Mesothelial cell of epicardium (in vitro differentiated cells): Measurements from ENCODE around the gene PRCC. TPM values are rescaled to one million over a fixed set of nuclear protein-coding genes. Genes with fewer than 3 reads are reported as not detected.
A peak's percentile ranks its signal among the peaks of the same experiment; 100 is the strongest.

Experiments used
- DNase-seq, 2 experiments: peaks; one replicate each; pipeline ENCODE4 v3.0.0; 2021; ENCODE audit warnings: low spot score in 2 of 2; ENCODE audit not compliant: unreplicated experiment in 2 of 2
- H3K27ac Mint-ChIP-seq: 2 replicates; pipeline ENCODE4 v1.8.0; 2021; ENCODE audit warnings: mixed read lengths
- H3K27me3 Mint-ChIP-seq: 2 replicates; pipeline ENCODE4 v1.8.0; 2021; ENCODE audit warnings: low read depth, mixed read lengths
- H3K36me3 Mint-ChIP-seq: 2 replicates; pipeline ENCODE4 v1.8.0; 2021; ENCODE audit warnings: mixed read lengths
- H3K4me1 Mint-ChIP-seq: 2 replicates; pipeline ENCODE4 v1.8.0; 2021; ENCODE audit warnings: mixed read lengths
- H3K4me3 Mint-ChIP-seq: 2 replicates; pipeline ENCODE4 v1.8.0; 2021; ENCODE audit warnings: mild to moderate bottlenecking, moderate library complexity, mixed read lengths
- H3K9me3 Mint-ChIP-seq: 2 replicates; pipeline ENCODE4 v1.8.0; 2021; ENCODE audit warnings: mixed read lengths
- total RNA-seq: library from RNA; stranded (reverse); gene quantifications from 3 replicates; pipeline ENCODE4 v1.2.1, GENCODE V29; 2021
- TF ChIP-seq, protein P1 (sequence below): fragments of 200-600 bp; sonication (generic); IDR thresholded peaks from one replicate; pipeline ENCODE4 v1.5.0; 2021; ENCODE audit warnings: antibody characterized with exemption; ENCODE audit not compliant: unreplicated experiment

PRCC gene
- total RNA-seq, 1 donor from 2014 or later: 93.7 TPM

DNA sequence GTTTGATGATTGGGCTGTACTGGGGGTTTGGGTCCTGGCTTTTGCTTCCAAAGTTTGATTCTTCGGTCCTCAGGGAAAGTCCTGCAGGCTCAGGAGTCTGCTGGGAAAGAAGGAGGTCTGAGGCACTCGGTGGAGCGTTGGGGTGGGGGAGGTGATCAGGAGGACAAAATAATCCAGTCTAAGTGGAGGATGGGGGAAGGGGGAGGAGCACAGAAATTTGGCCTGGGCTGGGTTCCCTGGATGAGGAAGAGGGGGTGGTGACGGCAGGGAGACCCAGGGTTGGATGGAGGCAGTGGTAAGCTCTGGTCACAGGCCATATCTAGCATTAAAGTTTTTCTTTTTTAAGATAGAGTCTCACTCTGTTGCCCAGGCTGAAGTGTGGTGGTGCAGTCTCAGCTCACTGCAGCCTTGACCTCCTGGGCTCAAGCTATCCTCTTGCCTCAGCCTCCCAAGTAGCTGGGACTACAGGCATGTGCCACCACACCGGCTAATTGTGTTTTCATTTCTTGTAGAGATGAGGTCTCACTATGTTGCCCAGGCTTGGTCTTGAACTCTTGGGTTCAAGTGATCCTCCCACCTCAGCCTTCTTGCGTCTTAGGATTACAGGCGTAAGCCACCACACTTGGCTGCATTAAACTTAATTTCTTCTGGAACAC, 42.5 kb downstream of the PRCC start:
- H3K36me3 Mint-ChIP-seq: no peaks in the 10 kb centered on the region

DNA sequence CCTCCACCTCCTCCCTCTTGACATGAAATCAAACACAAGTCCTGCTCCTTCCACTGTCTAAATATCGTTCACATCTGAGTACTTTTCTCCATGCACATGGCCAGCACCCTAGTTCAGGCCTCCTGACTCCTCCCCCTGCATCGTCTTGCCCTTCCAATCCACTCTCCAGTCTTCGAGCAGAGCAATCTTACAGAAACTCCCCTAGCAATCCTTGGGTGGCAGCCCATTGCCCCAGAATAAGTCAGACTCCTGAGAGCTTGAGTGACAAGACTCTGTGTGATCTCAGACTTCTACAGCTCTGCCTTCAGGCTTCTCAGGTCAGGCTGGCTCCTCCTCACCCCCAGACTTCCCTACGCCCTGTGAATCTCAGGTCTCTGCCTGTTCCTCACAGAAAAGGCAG, 43.8 kb downstream of the PRCC start:
- Mint-ChIP-seq H3K9me3 (no peaks in the 10 kb centered on the region), H3K4me1 (peaks cover 38% of the 10 kb centered on the region), H3K27ac (no peak overlapping the region), H3K4me3 (no peak overlapping the region), H3K27me3 (peaks cover 41% of the 10 kb centered on the region), H3K36me3 (no peaks in the 10 kb centered on the region)
- TF ChIP-seq, protein P1, sequence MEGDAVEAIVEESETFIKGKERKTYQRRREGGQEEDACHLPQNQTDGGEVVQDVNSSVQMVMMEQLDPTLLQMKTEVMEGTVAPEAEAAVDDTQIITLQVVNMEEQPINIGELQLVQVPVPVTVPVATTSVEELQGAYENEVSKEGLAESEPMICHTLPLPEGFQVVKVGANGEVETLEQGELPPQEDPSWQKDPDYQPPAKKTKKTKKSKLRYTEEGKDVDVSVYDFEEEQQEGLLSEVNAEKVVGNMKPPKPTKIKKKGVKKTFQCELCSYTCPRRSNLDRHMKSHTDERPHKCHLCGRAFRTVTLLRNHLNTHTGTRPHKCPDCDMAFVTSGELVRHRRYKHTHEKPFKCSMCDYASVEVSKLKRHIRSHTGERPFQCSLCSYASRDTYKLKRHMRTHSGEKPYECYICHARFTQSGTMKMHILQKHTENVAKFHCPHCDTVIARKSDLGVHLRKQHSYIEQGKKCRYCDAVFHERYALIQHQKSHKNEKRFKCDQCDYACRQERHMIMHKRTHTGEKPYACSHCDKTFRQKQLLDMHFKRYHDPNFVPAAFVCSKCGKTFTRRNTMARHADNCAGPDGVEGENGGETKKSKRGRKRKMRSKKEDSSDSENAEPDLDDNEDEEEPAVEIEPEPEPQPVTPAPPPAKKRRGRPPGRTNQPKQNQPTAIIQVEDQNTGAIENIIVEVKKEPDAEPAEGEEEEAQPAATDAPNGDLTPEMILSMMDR: no peak
- no peak for DNase-seq

More for the DNA sequence above, 42.5 kb downstream of the PRCC start:
- no peak overlapping the region for H3K4me3 Mint-ChIP-seq
- no peak for DNase-seq
- no peak overlapping the region for H3K27ac Mint-ChIP-seq
- H3K4me1 Mint-ChIP-seq: peaks cover 41% of the 10 kb centered on the region
- no peaks in the 10 kb centered on the region for H3K9me3 Mint-ChIP-seq
- TF ChIP-seq, protein P1: no peak
- peaks cover 34% of the 10 kb centered on the region for H3K27me3 Mint-ChIP-seq

DNA sequence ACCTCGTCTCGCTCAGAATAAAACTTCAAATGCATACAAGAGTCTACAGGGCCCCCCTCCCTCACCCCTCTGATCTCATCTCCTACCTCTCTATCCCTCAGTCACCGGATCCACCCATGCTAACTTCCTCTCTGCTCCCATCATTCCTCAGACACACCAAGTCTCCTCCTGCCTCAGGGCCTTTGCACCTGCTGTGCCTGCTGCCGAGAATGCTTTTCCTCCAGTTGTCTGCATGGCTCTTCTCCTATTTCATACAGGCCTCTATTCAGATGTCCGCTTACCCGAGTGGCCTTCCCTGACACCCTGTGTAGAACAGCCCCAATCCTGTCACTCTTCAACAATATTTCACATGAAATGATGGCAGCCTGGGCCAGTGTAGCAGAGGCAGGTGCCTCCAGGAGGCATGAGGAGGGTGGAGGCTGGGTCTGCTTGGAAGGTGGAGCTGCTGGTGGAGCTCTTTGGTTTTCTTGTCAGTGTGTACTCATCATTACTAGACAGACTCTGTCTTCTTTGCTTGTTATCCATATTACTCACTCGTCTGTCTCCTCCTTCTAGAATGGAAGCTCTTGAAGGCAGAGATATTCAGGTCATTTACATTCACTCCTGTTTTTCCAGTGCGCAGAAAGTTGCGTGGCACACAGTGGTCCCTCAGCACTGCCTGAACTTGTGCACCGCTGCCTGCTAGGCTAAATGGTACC, 45.1 kb downstream of the PRCC start:
- Mint-ChIP-seq H3K36me3 (no peaks in the 10 kb centered on the region), H3K9me3 (no peaks in the 10 kb centered on the region), H3K27ac (no peak overlapping the region), H3K27me3 (peaks cover 45% of the 10 kb centered on the region), H3K4me1 (peaks cover 34% of the 10 kb centered on the region), H3K4me3 (no peak overlapping the region)
- TF ChIP-seq, protein P1: no peak
- DNase-seq: no peak

- Mint-ChIP-seq H3K36me3 (no peaks in the 10 kb centered on the region), H3K27ac (no peak overlapping the region), H3K9me3 (no peaks in the 10 kb centered on the region), H3K4me3 (peak overlapping the region; percentile 64), H3K4me1 (peaks cover 34% of the 10 kb centered on the region), H3K27me3 (peaks cover 41% of the 10 kb centered on the region)
- no peak for DNase-seq
- TF ChIP-seq, protein P1: no peak
These were observed 46.0 kb downstream of the PRCC start for GRCh38 chr1:156813298-156813697.

DNA sequence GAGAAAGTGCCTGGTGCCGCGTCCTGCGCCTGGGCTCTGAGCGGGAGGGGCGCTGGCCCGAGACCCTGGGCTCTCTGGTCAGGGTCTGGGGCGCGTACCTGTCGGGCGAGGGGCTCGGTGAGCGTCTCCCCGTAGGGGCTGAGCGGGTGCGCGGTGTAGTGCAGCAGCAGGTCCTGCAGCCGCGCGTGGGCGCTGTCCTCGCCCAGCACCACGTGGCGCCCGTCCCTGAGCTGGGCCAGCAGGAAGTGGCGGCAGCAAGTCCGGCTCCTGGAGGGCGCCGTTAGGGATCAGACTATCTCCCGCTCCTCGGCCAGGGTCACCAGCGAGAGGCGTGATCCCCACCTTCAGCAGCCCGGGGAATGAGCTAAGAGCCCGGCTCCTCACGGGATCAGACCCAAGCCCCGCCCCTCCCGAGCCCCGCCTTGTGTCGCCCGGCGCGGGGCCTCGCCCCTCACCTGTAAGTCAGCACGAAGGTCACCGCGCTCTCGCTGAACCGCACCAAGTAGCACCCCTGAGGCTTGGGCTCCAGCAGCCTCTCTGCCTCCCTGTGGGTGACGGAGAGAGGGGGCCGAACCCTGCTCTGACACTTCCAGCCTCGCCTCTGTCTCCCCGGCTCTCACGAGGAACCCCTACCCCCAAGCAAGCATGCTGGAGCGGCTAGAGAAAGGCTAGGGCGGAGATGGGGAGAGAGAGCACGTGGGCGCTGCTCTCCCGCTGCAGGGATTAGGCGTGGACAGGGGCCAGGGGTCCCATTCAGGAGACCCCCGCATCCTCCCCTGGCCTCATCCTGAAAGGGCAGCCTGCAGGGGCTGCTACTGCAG, 46.6 kb downstream of the PRCC start:
- Mint-ChIP-seq H3K4me3 (peak overlapping the region; percentile 64), H3K36me3 (no peaks in the 10 kb centered on the region), H3K27ac (no peak overlapping the region), H3K27me3 (peaks cover 41% of the 10 kb centered on the region), H3K9me3 (no peaks in the 10 kb centered on the region), H3K4me1 (peaks cover 34% of the 10 kb centered on the region)
- TF ChIP-seq, protein P1: peak; percentile 44
- DNase-seq: peak in 1 of 2 experiments; percentile 69
